ENCODE measurements around the gene BNIP2.
"Not testable (repeated sequence)": the region's sequence is repeated elsewhere in the genome, so short reads cannot be mapped to it uniquely, and the experiment has no call there.

BNIP2 gene

DNA sequence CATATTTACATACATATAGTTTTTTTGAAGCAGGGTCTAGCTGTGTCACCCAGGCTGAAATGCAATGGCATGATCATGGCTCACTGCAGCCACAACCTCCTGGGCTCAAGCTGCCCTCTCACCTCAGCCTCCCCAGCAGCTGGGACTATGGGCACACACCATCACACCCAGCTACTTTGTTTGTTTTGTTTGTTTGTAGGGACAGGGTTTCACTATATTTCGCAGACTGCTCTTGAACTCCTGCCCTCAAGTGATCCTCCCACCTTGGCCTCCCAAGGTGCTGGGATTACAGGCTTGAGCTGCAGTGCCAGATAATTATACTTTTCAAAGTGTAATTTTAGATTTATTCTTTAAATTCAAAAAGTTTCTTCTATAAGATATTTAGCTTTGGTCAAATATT, 42.0 kb downstream of the BNIP2 start:
- peaks cover 13% of the 10 kb centered on the region for H3K79me2 ChIP-seq (ENCODE audit: low read length)
- no peak for TF ChIP-seq EZH2phosphoT487 (IDR thresholded peaks at IDR 0.05; ENCODE audit: low read length)
- TF ChIP-seq, protein P1, sequence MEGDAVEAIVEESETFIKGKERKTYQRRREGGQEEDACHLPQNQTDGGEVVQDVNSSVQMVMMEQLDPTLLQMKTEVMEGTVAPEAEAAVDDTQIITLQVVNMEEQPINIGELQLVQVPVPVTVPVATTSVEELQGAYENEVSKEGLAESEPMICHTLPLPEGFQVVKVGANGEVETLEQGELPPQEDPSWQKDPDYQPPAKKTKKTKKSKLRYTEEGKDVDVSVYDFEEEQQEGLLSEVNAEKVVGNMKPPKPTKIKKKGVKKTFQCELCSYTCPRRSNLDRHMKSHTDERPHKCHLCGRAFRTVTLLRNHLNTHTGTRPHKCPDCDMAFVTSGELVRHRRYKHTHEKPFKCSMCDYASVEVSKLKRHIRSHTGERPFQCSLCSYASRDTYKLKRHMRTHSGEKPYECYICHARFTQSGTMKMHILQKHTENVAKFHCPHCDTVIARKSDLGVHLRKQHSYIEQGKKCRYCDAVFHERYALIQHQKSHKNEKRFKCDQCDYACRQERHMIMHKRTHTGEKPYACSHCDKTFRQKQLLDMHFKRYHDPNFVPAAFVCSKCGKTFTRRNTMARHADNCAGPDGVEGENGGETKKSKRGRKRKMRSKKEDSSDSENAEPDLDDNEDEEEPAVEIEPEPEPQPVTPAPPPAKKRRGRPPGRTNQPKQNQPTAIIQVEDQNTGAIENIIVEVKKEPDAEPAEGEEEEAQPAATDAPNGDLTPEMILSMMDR (IDR thresholded peaks at IDR 0.05; ENCODE audit: low read length), result no peak
- no peak for TF ChIP-seq EZH2 (optimal IDR thresholded peaks at IDR 0.05; ENCODE audit: low read depth, low read length)
- H3K4me2 ChIP-seq (ENCODE audit: low read depth, low read length), result no peak overlapping the region
- H3K27ac ChIP-seq (ENCODE audit: low read length), result no peak overlapping the region
- no peak overlapping the region for H3K4me3 ChIP-seq (ENCODE audit: low read length)
- H3K9ac ChIP-seq (ENCODE audit: low read length), result no peak overlapping the region
- no peaks in the 10 kb centered on the region for H3K9me2 ChIP-seq (replicated peaks; ENCODE audit: insufficient read depth, low read length)
- peaks cover 10% of the 10 kb centered on the region; the same call in 1 of the 2 replicates for H3K36me3 ChIP-seq (replicated peaks; ENCODE audit: insufficient read depth, low read length)
- H3F3A ChIP-seq (ENCODE audit: insufficient read depth, low read length), result no peaks in the 10 kb centered on the region
- no peaks in the 10 kb centered on the region for H3K27me3 ChIP-seq (replicated peaks; ENCODE audit: insufficient read depth, low read length)
- no peaks in the 10 kb centered on the region for H3K4me1 ChIP-seq (ENCODE audit: low read length)
- no peaks in the 10 kb centered on the region for H3K9me3 ChIP-seq (replicated peaks; ENCODE audit: insufficient read depth, low read length)
- H2AFZ ChIP-seq (ENCODE audit: low read length), result no peak overlapping the region
- DNase-seq, result no peak
- H4K20me1 ChIP-seq (ENCODE audit: insufficient read depth, low read length), result no peaks in the 10 kb centered on the region

DNA sequence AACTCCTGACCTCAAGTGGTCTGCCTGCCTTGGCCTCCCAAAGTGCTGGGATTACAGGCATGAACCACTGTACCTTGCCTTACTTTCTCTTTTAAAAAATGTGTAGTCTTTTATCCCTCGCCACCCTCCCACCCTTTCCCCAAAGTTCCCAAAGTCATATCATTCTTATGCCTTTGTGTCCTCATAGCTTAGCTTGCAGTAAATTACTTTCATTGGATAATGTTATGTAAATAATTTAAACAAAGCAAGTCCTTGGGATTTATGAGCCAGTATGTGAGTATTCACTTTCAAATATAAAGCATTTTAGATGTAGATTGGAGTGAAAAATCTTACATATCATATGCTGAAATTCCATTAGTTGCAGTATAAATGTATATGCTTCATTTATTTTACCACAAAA, 42.8 kb downstream of the BNIP2 start:
- H3K27me3 ChIP-seq (replicated peaks; ENCODE audit: insufficient read depth, low read length), result no peaks in the 10 kb centered on the region
- no peaks in the 10 kb centered on the region for H3K4me1 ChIP-seq (ENCODE audit: low read length)
- no peak overlapping the region for H2AFZ ChIP-seq (ENCODE audit: low read length)
- no peaks in the 10 kb centered on the region for H4K20me1 ChIP-seq (ENCODE audit: insufficient read depth, low read length)
- TF ChIP-seq, protein P1 (IDR thresholded peaks at IDR 0.05; ENCODE audit: low read length), result no peak
- TF ChIP-seq EZH2 (optimal IDR thresholded peaks at IDR 0.05; ENCODE audit: low read depth, low read length) (no peak), EZH2phosphoT487 (IDR thresholded peaks at IDR 0.05; ENCODE audit: low read length) (no peak)
- no peak overlapping the region for H3K4me3 ChIP-seq (ENCODE audit: low read length)
- H3F3A ChIP-seq (ENCODE audit: insufficient read depth, low read length), result no peaks in the 10 kb centered on the region
- peaks cover 12% of the 10 kb centered on the region; the same call in 1 of the 2 replicates for H3K36me3 ChIP-seq (replicated peaks; ENCODE audit: insufficient read depth, low read length)
- no peak for DNase-seq
- no peaks in the 10 kb centered on the region for H3K9me3 ChIP-seq (replicated peaks; ENCODE audit: insufficient read depth, low read length)
- H3K27ac ChIP-seq (ENCODE audit: low read length), result no peak overlapping the region
- peaks cover 6% of the 10 kb centered on the region; the same call in 1 of the 2 replicates for H3K79me2 ChIP-seq (ENCODE audit: low read length)
- no peak overlapping the region for H3K9ac ChIP-seq (ENCODE audit: low read length)
- H3K4me2 ChIP-seq (ENCODE audit: low read depth, low read length), result no peak overlapping the region
- no peaks in the 10 kb centered on the region for H3K9me2 ChIP-seq (replicated peaks; ENCODE audit: insufficient read depth, low read length)

DNA sequence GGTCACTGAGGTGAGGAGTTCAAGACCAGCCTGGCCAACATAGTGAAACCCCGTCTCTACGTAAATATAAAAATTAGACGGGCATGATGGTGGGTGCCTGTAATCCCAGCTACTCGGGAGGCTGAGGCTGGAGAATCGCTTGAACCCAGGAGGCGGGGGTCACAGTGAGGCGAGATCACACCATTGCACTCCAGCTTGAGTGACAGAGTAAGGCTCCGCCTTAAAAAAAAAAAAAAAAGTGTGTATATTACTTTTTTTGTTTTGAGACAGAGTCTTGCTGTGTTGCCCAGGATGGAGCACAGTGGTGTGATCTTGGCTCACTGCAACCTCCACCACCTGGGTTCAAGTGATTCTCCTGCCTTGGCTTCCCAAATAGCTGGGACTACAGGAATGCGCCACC, 43.3 kb downstream of the BNIP2 start:
- H3K9me2 ChIP-seq (replicated peaks; ENCODE audit: insufficient read depth, low read length); H4K20me1 ChIP-seq (ENCODE audit: insufficient read depth, low read length); H3K4me1 ChIP-seq (ENCODE audit: low read length); H3K27me3 ChIP-seq (replicated peaks; ENCODE audit: insufficient read depth, low read length); H3K4me3 ChIP-seq (ENCODE audit: low read length); H3K79me2 ChIP-seq (ENCODE audit: low read length); H3K27ac ChIP-seq (ENCODE audit: low read length); DNase-seq; H3K9me3 ChIP-seq (replicated peaks; ENCODE audit: insufficient read depth, low read length); H3K4me2 ChIP-seq (ENCODE audit: low read depth, low read length); H2AFZ ChIP-seq (ENCODE audit: low read length); H3F3A ChIP-seq (ENCODE audit: insufficient read depth, low read length); H3K9ac ChIP-seq (ENCODE audit: low read length): not testable (repeated sequence)
- peaks cover 12% of the 10 kb centered on the region; the same call in 1 of the 2 replicates for H3K36me3 ChIP-seq (replicated peaks; ENCODE audit: insufficient read depth, low read length)

DNA sequence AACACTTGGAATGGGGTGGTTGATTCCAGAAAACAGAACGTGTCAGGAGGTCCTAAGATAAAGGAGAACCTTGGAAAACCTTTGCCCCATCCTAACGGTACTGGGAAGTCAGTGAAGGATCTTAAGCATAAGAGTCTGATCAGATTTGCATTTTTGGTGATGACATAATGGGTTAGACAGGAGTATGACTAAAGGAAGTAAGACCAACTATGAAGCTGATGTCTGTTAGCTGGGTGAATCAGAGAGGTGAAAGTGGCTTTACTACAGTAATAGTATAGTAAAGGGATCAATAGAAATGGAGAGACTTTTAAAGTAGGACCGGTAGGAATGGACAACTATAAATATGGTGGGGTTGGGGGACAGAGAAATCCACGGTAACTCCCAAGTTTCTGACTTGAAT, 44.4 kb downstream of the BNIP2 start:
- Histone ChIP-seq H3K9ac (ENCODE audit: low read length) (no peak overlapping the region), H3K4me3 (ENCODE audit: low read length) (no peak overlapping the region), H3K36me3 (replicated peaks; ENCODE audit: insufficient read depth, low read length) (peaks cover 7% of the 10 kb centered on the region; the same call in 1 of the 2 replicates), H2AFZ (ENCODE audit: low read length) (no peak overlapping the region), H3K9me3 (replicated peaks; ENCODE audit: insufficient read depth, low read length) (no peaks in the 10 kb centered on the region), H3K4me2 (ENCODE audit: low read depth, low read length) (no peak overlapping the region), H3K27me3 (replicated peaks; ENCODE audit: insufficient read depth, low read length) (no peaks in the 10 kb centered on the region), H3F3A (ENCODE audit: insufficient read depth, low read length) (no peaks in the 10 kb centered on the region), H3K4me1 (ENCODE audit: low read length) (no peaks in the 10 kb centered on the region), H4K20me1 (ENCODE audit: insufficient read depth, low read length) (no peaks in the 10 kb centered on the region), H3K27ac (ENCODE audit: low read length) (no peak overlapping the region), H3K79me2 (ENCODE audit: low read length) (peaks cover 6% of the 10 kb centered on the region; the same call in 1 of the 2 replicates), H3K9me2 (replicated peaks; ENCODE audit: insufficient read depth, low read length) (no peaks in the 10 kb centered on the region)
- TF ChIP-seq EZH2 (optimal IDR thresholded peaks at IDR 0.05; ENCODE audit: low read depth, low read length), result no peak
- no peak for TF ChIP-seq EZH2phosphoT487 (IDR thresholded peaks at IDR 0.05; ENCODE audit: low read length)
- TF ChIP-seq, protein P1 (IDR thresholded peaks at IDR 0.05; ENCODE audit: low read length), result no peak
- no peak for DNase-seq
